K562 (cell line): ENCODE results near the gene OGFR. TPM values are rescaled to one million over a fixed set of nuclear protein-coding genes. Genes with fewer than 3 reads are reported as not detected.
A peak's percentile ranks its signal among the peaks of the same experiment; 100 is the strongest.

ENCODE experiments used
- ATAC-seq: fragments of 200-7000 bp; cut with Tn5 transposase; 3 replicates; pipeline ENCODE4 v1.9.1; 2020; ENCODE audit warnings: moderate library complexity
- BruUV-seq: library from RNA; stranded (reverse); fragments of 400-500 nt; replicated peaks from 2 replicates; lab custom pipeline; 2021; lab: Mats Ljungman, UMichigan
- CTCF ChIA-PET: fragments of 300-600 bp; formaldehyde crosslinking; extraction: SDS; loops from one replicate; lab custom pipeline; 2021; ENCODE audit warnings: low intra/inter-chr PET ratio; lab: Yijun Ruan, JAX
- POLR2A ChIA-PET: fragments of 300-600, 350-650 bp; sonication (Branson Sonifier 250); formaldehyde crosslinking; extraction: SDS; loops from one replicate; lab custom pipeline; 2021; ENCODE audit warnings: antibody characterized with exemption, inconsistent platforms; lab: Yijun Ruan, JAX
- DNase-seq, 4 experiments: peaks; one replicate each; pipeline versions ENCODE4 v3.0.0 to v3.0.0-alpha.2; 2011 to 2018; ENCODE audit warnings: low spot score in 3 of 4, mixed read lengths in 3 of 4; ENCODE audit errors: extremely low read depth in 1 of 4
- FAIRE-seq: peaks from 2 replicates; lab custom pipeline; 2011; peaks lifted over from hg19 to GRCh38; lab: Jason Lieb, UNC
- H2AFZ ChIP-seq: 2 replicates; pipeline ENCODE4 v1.6.0; 2011; ENCODE audit warnings: low read depth, low read length, control low read depth, inconsistent platforms
- H3K27ac ChIP-seq: fragments of 200-600 bp; 3 replicates; pipeline ENCODE4 v1.8.0; 2011; ENCODE audit warnings: low read depth, mild to moderate bottlenecking, control low read depth, inconsistent platforms, low read length, moderate library complexity, mixed read lengths; ENCODE audit errors: extremely low read depth
- H3K27me3 ChIP-seq, 2 experiments: fragments of 300-600 bp in 1 of 2; 2 replicates in 1 of 2; 3 replicates in 1 of 2; pipeline versions ENCODE4 v1.6.0 to v1.8.0; 2011; ENCODE audit warnings: inconsistent platforms in 2 of 2, low read length in 2 of 2, mild to moderate bottlenecking in 1 of 2, mixed read lengths in 1 of 2, moderate library complexity in 1 of 2; ENCODE audit not compliant: control insufficient read depth in 2 of 2, insufficient read depth in 2 of 2
- H3K36me3 ChIP-seq: fragments of 300-600 bp; 3 replicates; pipeline ENCODE4 v1.8.0; 2011; ENCODE audit warnings: mild to moderate bottlenecking, low read length, inconsistent platforms; ENCODE audit not compliant: control insufficient read depth, insufficient read depth
- H3K4me1 ChIP-seq, 2 experiments: fragments of 200-600 bp in 1 of 2; replicated peaks in 1 of 2; 2 replicates in 1 of 2; 3 replicates in 1 of 2; pipeline versions ENCODE4 v1.5.1 to v1.8.0; 2011; ENCODE audit warnings: inconsistent platforms in 2 of 2, low read length in 2 of 2, mild to moderate bottlenecking in 1 of 2, mixed read lengths in 1 of 2, moderate library complexity in 1 of 2; ENCODE audit not compliant: control insufficient read depth in 2 of 2, insufficient read depth in 2 of 2
- H3K4me2 ChIP-seq: 2 replicates; pipeline ENCODE4 v1.6.1; 2011; ENCODE audit warnings: low read length, control low read depth, inconsistent platforms, mixed read lengths; ENCODE audit not compliant: insufficient read depth
- H3K4me3 ChIP-seq: fragments of 200-600 bp; sonication (generic), shearing (Covaris generic); 2 replicates; pipeline ENCODE4 v1.5.1; 2016; ENCODE audit warnings: control low read depth, inconsistent platforms
- H3K79me2 ChIP-seq: fragments of 200-600 bp; 3 replicates; pipeline ENCODE4 v1.8.0; 2011; ENCODE audit warnings: low read length, inconsistent platforms; ENCODE audit not compliant: control insufficient read depth, insufficient read depth
- H3K9ac ChIP-seq, 2 experiments: 2 replicates each; pipeline versions ENCODE4 v1.6.0 to v1.6.1; 2011; ENCODE audit warnings: low read depth in 2 of 2, low read length in 2 of 2, control low read depth in 1 of 2, inconsistent platforms in 1 of 2, mild to moderate bottlenecking in 1 of 2, mixed read lengths in 1 of 2; ENCODE audit not compliant: insufficient read depth in 1 of 2
- H3K9me1 ChIP-seq: one replicate; pipeline ENCODE4 v1.6.0; 2011; ENCODE audit warnings: inconsistent platforms, mild to moderate bottlenecking, low read length, moderate library complexity; ENCODE audit not compliant: control insufficient read depth, insufficient read depth
- H3K9me3 ChIP-seq: replicated peaks from 2 replicates; pipeline ENCODE4 v1.5.1; 2011; ENCODE audit warnings: low read depth, low read length, inconsistent platforms; ENCODE audit not compliant: control insufficient read depth, insufficient read depth
- H4K20me1 ChIP-seq: replicated peaks from 2 replicates; pipeline ENCODE4 v1.6.1; 2011; ENCODE audit warnings: low read length, inconsistent platforms, mixed read lengths; ENCODE audit not compliant: control insufficient read depth, insufficient read depth
- BCLAF1 ChIP-seq, 2 experiments: fragments of 450-650 bp in 1 of 2; IDR thresholded peaks; 2 replicates each; pipeline ENCODE4 v1.6.1; 2011 to 2017; ENCODE audit warnings: low read depth in 2 of 2, antibody characterized with exemption in 1 of 2, borderline replicate concordance in 1 of 2, low read length in 1 of 2, mild to moderate bottlenecking in 1 of 2, mixed read lengths in 1 of 2; ENCODE audit not compliant: control insufficient read depth in 1 of 2
- FUS ChIP-seq: fragments of 200-400 bp; formaldehyde crosslinking; optimal IDR thresholded peaks from 2 replicates; pipeline ENCODE3; 2017; ENCODE audit warnings: low read depth, low read length
- GABPB2 ChIP-seq: fragments of 250-450 bp; sonication (Bioruptor Pico); conservative IDR thresholded peaks from 2 replicates; pipeline ENCODE4 v1.5.1; 2021; ENCODE audit warnings: mild to moderate bottlenecking
- POLR2AphosphoS2 ChIP-seq: IDR thresholded peaks from 2 replicates; pipeline ENCODE4 v1.6.1; 2012; ENCODE audit warnings: low read length, improper control_type of control experiment
- POLR2G ChIP-seq: fragments of 200-400 bp; formaldehyde crosslinking; IDR thresholded peaks from 2 replicates; pipeline ENCODE4 v1.6.1; 2017; ENCODE audit warnings: low read depth, mild to moderate bottlenecking, antibody characterized with exemption, low read length, moderate library complexity
- RBFOX2 ChIP-seq: fragments of 200-400 bp; formaldehyde crosslinking; IDR thresholded peaks from 2 replicates; pipeline ENCODE4 v1.6.1; 2017; ENCODE audit warnings: low read depth, mild to moderate bottlenecking, low read length, moderate library complexity
- ZNF318 ChIP-seq, 2 experiments: fragments of 450-650 bp; IDR thresholded peaks; 2 replicates each; pipeline ENCODE4 v1.6.1; 2016; ENCODE audit warnings: mild to moderate bottlenecking in 2 of 2, borderline replicate concordance in 1 of 2, low read depth in 1 of 2, moderate library complexity in 1 of 2
- WGBS: fragments of 100-300 bp; shearing (Covaris generic); methylation state at CpG from one replicate; pipeline ENCODE4 v1.1.6; 2016; ENCODE audit warnings: low coverage, mixed read lengths; ENCODE audit not compliant: insufficient coverage; ENCODE audit errors: missing lambda C conversion rate; 5-methylcytosine and 5-hydroxymethylcytosine counted together
- in situ Hi-C: fragments of 300-500 bp; cut with MboI; formaldehyde crosslinking; loops from 4 replicates; pipeline ENCODE4 v1.15.0; 2018; ENCODE audit warnings: inconsistent platforms, mixed read lengths
- intact Hi-C: fragments of 100-400 bp; cut with micrococcal nuclease; formaldehyde crosslinking; loops from 2 replicates; pipeline ENCODE4 v1.14.2; 2022
- polyA plus RNA-seq, 8 experiments: library from polyadenylated mRNA; depleted of rRNA in 4 of 8; stranded (reverse) in 5 of 8; unstranded in 3 of 8; fragments of >200 nt; fragmentation: Nextera tagmentation in 2 of 8; fragmentation: Illumina TruSeq in 1 of 8; extraction: Ambion mirVana in 2 of 8; extraction: Trizol in 1 of 8; gene quantifications; 2 replicates each; pipeline versions ENCODE4 v1.2.1 to v1.2.3, GENCODE V29; 2011 to 2014; ENCODE audit warnings: inconsistent platforms in 1 of 8, missing spikeins in 1 of 8
- total RNA-seq, 7 experiments: library from RNA; depleted of rRNA in 6 of 7; stranded (reverse); fragments of >200 nt in 6 of 7; fragmentation: Illumina TruSeq in 2 of 7; extraction: Trizol in 2 of 7; gene quantifications; 2 replicates each; pipeline versions ENCODE4 v1.2.1 to v1.2.3, GENCODE V29; 2011 to 2021; ENCODE audit warnings: low replicate concordance in 1 of 7

OGFR gene
- total and polyA plus RNA-seq, 9 of the 15 experiments (the other 6 are each of a cell fraction or from before 2014, with no cell fraction given): 0.39 to 56.3 (median 17.5) TPM

- intact Hi-C loops: no loop called here
- in situ Hi-C loops: no loop called here
- Histone ChIP-seq H3K27me3 (peaks cover 0 to 1% of the 10 kb centered on the region in 2 experiments; a peak in 1 of 5 replicates), H3K36me3 (no peaks in the 10 kb centered on the region), H2AFZ (no peak overlapping the region), H3K4me1 (peaks cover 20 to 79% of the 10 kb centered on the region in 2 experiments), H3K9ac (no peak overlapping the region; a peak in 1 of 4 replicates), H3K9me3 (no peaks in the 10 kb centered on the region), H3K9me1 (peaks cover 2% of the 10 kb centered on the region), H3K4me3 (no peak overlapping the region), H3K4me2 (no peak overlapping the region; the same call in 1 of the 2 replicates), H3K27ac (no peak overlapping the region), H3K79me2 (peaks cover 5% of the 10 kb centered on the region; the same call in 2 of the 3 replicates), H4K20me1 (peaks cover 13% of the 10 kb centered on the region; the same call in 1 of the 2 replicates)
- ChIA-PET CTCF (no interaction called here), POLR2A (interaction anchor here (0.6 to 1.2 kb wide), 3 partner anchors 10 to 20 kb away, joined by 3 read pairs; no protein-coding TSS in a partner anchor)
- BruUV-seq: no TSS peak
- FAIRE-seq (no peak), ATAC-seq (no peak), DNase-seq (no peak)
- WGBS: 70% methylated on average over 21 of the region's 29 CpGs
- TF ChIP-seq FUS (no peak), RBFOX2 (peak; percentile 49; the same call in 1 of the 2 replicates), POLR2AphosphoS2 (0 out of 2 replicates have a peak, but pooled peaks have one; percentile 46), ZNF318 (IDR thresholded peaks at IDR 0.05; ENCODE audit: borderline replicate concordance in 1 of 2, low read depth in 1 of 2) (no peak), BCLAF1 (IDR thresholded peaks at IDR 0.05; ENCODE audit: borderline replicate concordance in 1 of 2, control insufficient read depth in 1 of 2, low read depth in 2 of 2, low read length in 1 of 2) (0 out of 4 replicates have a peak, but pooled peaks of 1 of the 2 experiments have one; percentile 46), GABPB2 (no peak), POLR2G (0 out of 2 replicates have a peak, but pooled peaks have one; percentile 27)
These were observed 30.6 kb upstream of the OGFR start for GRCh38 chr20:62773845-62774714.
